Panc1 (cell line): ENCODE measurements around the gene PRRC2C. TPM values are rescaled to one million over a fixed set of nuclear protein-coding genes. Genes with fewer than 3 reads are reported as not detected.

ENCODE experiments used
- ATAC-seq: fragments of 200-7000 bp; cut with Tn5 transposase; 2 replicates; pipeline ENCODE4 v1.9.1; 2020; ENCODE audit warnings: mild to moderate bottlenecking, moderate library complexity
- BruUV-seq: library from RNA; stranded (reverse); fragments of 400-500 nt; replicated peaks from 2 replicates; lab custom pipeline; 2021; lab: Mats Ljungman, UMichigan
- CTCF ChIA-PET: fragments of 300-600 bp; sonication (Branson Sonifier 250); formaldehyde crosslinking; loops from one replicate; lab custom pipeline; 2022; ENCODE audit warnings: antibody characterized with exemption; lab: Charles Lee
- POLR2A ChIA-PET: fragments of 300-600 bp; sonication (Branson Sonifier 250); formaldehyde crosslinking; loops from one replicate; lab custom pipeline; 2022; ENCODE audit warnings: antibody characterized with exemption; lab: Charles Lee
- DNase-seq: peaks from one replicate; pipeline ENCODE4 v3.0.0-alpha.2; 2010; ENCODE audit warnings: low read depth, low spot score
- H3K27ac ChIP-seq: 2 replicates; pipeline ENCODE4 v1.5.1; 2011; ENCODE audit warnings: mild to moderate bottlenecking, low read length, inconsistent platforms
- H3K27me3 ChIP-seq: fragments of 200-500 bp; sonication (Bioruptor generic); 2 replicates; pipeline ENCODE4 v1.6.0; 2014; ENCODE audit warnings: low read length, inconsistent platforms; ENCODE audit not compliant: control insufficient read depth, insufficient read depth
- H3K36me3 ChIP-seq: fragments of 200-500 bp; sonication (Bioruptor generic); 2 replicates; pipeline ENCODE4 v1.5.1; 2014; ENCODE audit warnings: inconsistent platforms, mild to moderate bottlenecking, low read length, moderate library complexity; ENCODE audit not compliant: control insufficient read depth, insufficient read depth
- H3K4me1 ChIP-seq: 2 replicates; pipeline ENCODE4 v1.5.1; 2011; ENCODE audit warnings: inconsistent platforms, mild to moderate bottlenecking, low read length, moderate library complexity; ENCODE audit not compliant: control insufficient read depth, insufficient read depth
- H3K4me3 ChIP-seq, 2 experiments: 2 replicates each; pipeline ENCODE4 v1.5.1; 2011 to 2012; ENCODE audit warnings: low read depth in 2 of 2, low read length in 2 of 2, mild to moderate bottlenecking in 2 of 2, inconsistent platforms in 1 of 2, moderate library complexity in 1 of 2
- H3K9me3 ChIP-seq: fragments of 200-500 bp; sonication (Bioruptor generic); 2 replicates; pipeline ENCODE4 v1.5.1; 2014; ENCODE audit warnings: low read depth, mild to moderate bottlenecking, inconsistent platforms, low read length, moderate library complexity; ENCODE audit not compliant: control insufficient read depth, insufficient read depth
- CTCF ChIP-seq: fragments of 450-650 bp; IDR thresholded peaks from 2 replicates; pipeline ENCODE4 v1.5.1; 2017; ENCODE audit warnings: mild to moderate bottlenecking
- POLR2AphosphoS5 ChIP-seq: IDR thresholded peaks from 2 replicates; pipeline ENCODE4 v1.6.1; 2012; ENCODE audit warnings: mild to moderate bottlenecking, low read depth, low read length, moderate library complexity
- REST ChIP-seq, 2 experiments: IDR thresholded peaks; 2 replicates each; pipeline ENCODE4 v1.6.1; 2011 to 2012; ENCODE audit warnings: low read depth in 2 of 2, control low read depth in 1 of 2, low read length in 1 of 2, mild to moderate bottlenecking in 1 of 2, moderate library complexity in 1 of 2; ENCODE audit not compliant: insufficient read depth in 1 of 2
- SIN3A ChIP-seq: IDR thresholded peaks from 2 replicates; pipeline ENCODE4 v1.6.1; 2012; ENCODE audit warnings: low read depth, mild to moderate bottlenecking, low read length, moderate library complexity, borderline replicate concordance; ENCODE audit not compliant: insufficient read depth
- TCF7L2 ChIP-seq: IDR thresholded peaks from 2 replicates; pipeline ENCODE4 v1.6.1; 2011; ENCODE audit warnings: mild to moderate bottlenecking, low read depth, low read length, inconsistent platforms
- in situ Hi-C: cut with HindIII; loops from 2 replicates; pipeline ENCODE4 v1.10.0; 2016; ENCODE audit warnings: low sequenced_read_pairs, low pct_unique_long_range_greater_than_20kb
- intact Hi-C: fragments of 100-400 bp; cut with micrococcal nuclease; formaldehyde crosslinking; loops from one replicate; pipeline ENCODE4 v1.10.0; 2022; ENCODE audit not compliant: unreplicated experiment
- total RNA-seq: library from RNA; stranded (reverse); gene quantifications from one replicate; pipeline ENCODE4 v1.2.1, GENCODE V29; 2021; ENCODE audit not compliant: unreplicated experiment

Gene PRRC2C
- total RNA-seq, 1 experiment from 2014 or later, result 145 TPM

- CTCF ChIA-PET, result no interaction called here
- H3K4me1 ChIP-seq, result no peaks in the 10 kb centered on the region
- intact Hi-C loops, result no loop called here
- H3K27me3 ChIP-seq, result no peaks in the 10 kb centered on the region
- H3K9me3 ChIP-seq, result no peaks in the 10 kb centered on the region
- no peak for ATAC-seq
- BruUV-seq, result no TSS peak
- H3K27ac ChIP-seq, result no peak overlapping the region
- POLR2A ChIA-PET, result no interaction called here
- no peaks in the 10 kb centered on the region for H3K36me3 ChIP-seq
- H3K4me3 ChIP-seq, result no peak overlapping the region
- no peak for DNase-seq
- no peak for TF ChIP-seq REST (IDR thresholded peaks at IDR 0.05; ENCODE audit: insufficient read depth in 1 of 2, low read depth in 2 of 2, low read length in 1 of 2)
- TF ChIP-seq POLR2AphosphoS5, result no peak
- TF ChIP-seq SIN3A, result no peak
- in situ Hi-C loops, result no loop called here
Measured at GRCh38 chr1:171467626-171468025, 17.7 kb upstream of the PRRC2C start.

- ATAC-seq (0 out of 2 replicates have a peak, but pooled peaks have one; percentile 58), DNase-seq (peak; percentile 80)
- Histone ChIP-seq H3K27me3 (no peaks in the 10 kb centered on the region), H3K27ac (no peak overlapping the region), H3K9me3 (no peaks in the 10 kb centered on the region), H3K4me1 (no peaks in the 10 kb centered on the region), H3K36me3 (no peaks in the 10 kb centered on the region), H3K4me3 (no peak overlapping the region)
- in situ Hi-C loops (no loop called here), intact Hi-C loops (no loop called here)
- TF ChIP-seq POLR2AphosphoS5 (no peak), CTCF (no peak), REST (IDR thresholded peaks at IDR 0.05; ENCODE audit: insufficient read depth in 1 of 2, low read depth in 2 of 2, low read length in 1 of 2) (no peak), SIN3A (no peak), TCF7L2 (no peak)
- ChIA-PET CTCF (no interaction called here), POLR2A (no interaction called here)
- no TSS peak for BruUV-seq
Measured at GRCh38 chr1:171468120-171468750, 17.1 kb upstream of the PRRC2C start.
